SK-N-MC (cell line): ENCODE results near the gene FOSL2.

Source experiments
- EZH2 ChIP-seq: fragments of 200-600 bp; sonication (generic); IDR thresholded peaks from one replicate; pipeline ENCODE4 v1.6.1; 2017; ENCODE audit warnings: antibody characterized with exemption
- POLR2AphosphoS5 ChIP-seq: IDR thresholded peaks from 2 replicates; pipeline ENCODE4 v1.6.1; 2012; ENCODE audit warnings: mild to moderate bottlenecking, low read depth, low read length, borderline replicate concordance

DNA sequence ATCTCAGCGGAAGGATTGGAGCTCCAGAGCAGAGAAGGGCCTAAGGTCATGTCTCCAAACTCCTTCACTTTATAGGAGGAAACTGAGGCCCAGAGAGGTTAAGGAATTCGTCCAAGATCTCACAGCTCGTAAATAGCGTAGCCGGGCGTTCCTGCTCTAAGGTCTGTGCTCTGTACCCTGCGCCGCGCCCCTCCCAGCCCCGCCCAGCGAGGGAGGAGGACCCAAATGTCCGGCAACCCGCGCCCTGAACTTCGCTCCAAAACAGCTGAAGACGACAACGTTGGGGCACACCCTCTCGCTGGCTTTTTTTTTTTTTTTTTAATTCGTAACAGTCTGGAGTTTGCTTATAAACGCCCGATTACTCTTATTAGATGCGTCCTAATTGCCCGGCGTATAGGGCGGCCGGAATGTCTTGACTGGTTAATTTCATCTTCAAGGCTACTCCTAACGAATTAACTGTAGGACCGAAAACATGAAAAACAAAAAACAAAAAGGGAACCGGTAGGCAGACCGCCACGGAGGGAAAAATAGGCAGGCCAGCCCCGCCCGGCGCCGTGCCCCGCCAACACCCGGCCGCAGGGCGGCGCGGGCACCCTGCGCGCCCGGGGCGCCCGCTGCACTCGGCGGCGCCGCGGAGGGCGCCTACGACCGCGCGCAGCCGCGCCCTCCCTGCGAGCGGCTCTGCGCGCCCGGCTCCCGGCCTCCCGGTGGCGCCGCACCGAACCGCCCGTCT is 928 bp upstream of the FOSL2 start:
- no peak for TF ChIP-seq POLR2AphosphoS5
- no peak for TF ChIP-seq EZH2
